Type B pancreatic cell (in vitro differentiated cells): ENCODE data around the gene ABCF2. TPM values are rescaled to one million over a fixed set of nuclear protein-coding genes. Genes with fewer than 3 reads are reported as not detected.

Experiments used
- DNase-seq: peaks from one replicate; pipeline ENCODE4 v3.0.0; 2021; ENCODE audit warnings: mixed read lengths; ENCODE audit not compliant: unreplicated experiment; ENCODE audit errors: extremely low spot score
- H3K27ac Mint-ChIP-seq: 2 replicates; pipeline ENCODE4 v1.8.0; 2021; ENCODE audit warnings: mild to moderate bottlenecking, mixed read lengths
- H3K27me3 Mint-ChIP-seq: 2 replicates; pipeline ENCODE4 v1.8.0; 2021; ENCODE audit warnings: mixed read lengths
- H3K36me3 Mint-ChIP-seq: 2 replicates; pipeline ENCODE4 v1.8.0; 2021; ENCODE audit warnings: mixed read lengths
- H3K4me1 Mint-ChIP-seq: one replicate; pipeline ENCODE4 v1.8.0; 2021; ENCODE audit warnings: mixed read lengths; ENCODE audit not compliant: unreplicated experiment
- H3K4me3 Mint-ChIP-seq: 2 replicates; pipeline ENCODE4 v1.8.0; 2021; ENCODE audit warnings: mild to moderate bottlenecking, mixed read lengths
- H3K9me3 Mint-ChIP-seq: 2 replicates; pipeline ENCODE4 v1.8.0; 2021; ENCODE audit warnings: mixed read lengths
- CTCF ChIP-seq: fragments of 200-600 bp; sonication (generic); conservative IDR thresholded peaks from 2 replicates; pipeline ENCODE4 v1.5.0; 2021; ENCODE audit warnings: antibody characterized with exemption, mild to moderate bottlenecking
- total RNA-seq: library from RNA; stranded (reverse); gene quantifications from 2 replicates; pipeline ENCODE4 v1.2.1, GENCODE V29; 2021; ENCODE audit warnings: low replicate concordance

ABCF2 gene
- total RNA-seq, 1 donor from 2014 or later = 46.5 TPM

- Mint-ChIP-seq H3K4me1 (no peaks in the 10 kb centered on the region), H3K36me3 (no peaks in the 10 kb centered on the region), H3K27me3 (peaks cover 47% of the 10 kb centered on the region), H3K9me3 (no peaks in the 10 kb centered on the region), H3K27ac (no peak overlapping the region), H3K4me3 (no peak overlapping the region)
- no peak for DNase-seq
- no peak for TF ChIP-seq CTCF
Observed at GRCh38 chr7:151206914-151207313, 20.1 kb downstream of the ABCF2 start.

- TF ChIP-seq CTCF = no peak
- no peak overlapping the region for H3K4me3 Mint-ChIP-seq
- H3K27me3 Mint-ChIP-seq = peaks cover 53% of the 10 kb centered on the region
- no peaks in the 10 kb centered on the region for H3K36me3 Mint-ChIP-seq
- H3K27ac Mint-ChIP-seq = no peak overlapping the region
- no peaks in the 10 kb centered on the region for H3K4me1 Mint-ChIP-seq
- no peak for DNase-seq
- no peaks in the 10 kb centered on the region for H3K9me3 Mint-ChIP-seq
Observed at GRCh38 chr7:151205730-151206129, 21.3 kb downstream of the ABCF2 start.

GRCh38 chr7:151204383-151205032 is 22.5 kb downstream of the ABCF2 start:
- no peak for TF ChIP-seq CTCF
- H3K36me3 Mint-ChIP-seq = no peaks in the 10 kb centered on the region
- DNase-seq = no peak
- no peaks in the 10 kb centered on the region for H3K9me3 Mint-ChIP-seq
- H3K27me3 Mint-ChIP-seq = peaks cover 51% of the 10 kb centered on the region
- H3K27ac Mint-ChIP-seq = no peak overlapping the region
- no peak overlapping the region for H3K4me3 Mint-ChIP-seq
- H3K4me1 Mint-ChIP-seq = no peaks in the 10 kb centered on the region

- no peak overlapping the region for H3K27ac Mint-ChIP-seq
- H3K4me1 Mint-ChIP-seq = no peaks in the 10 kb centered on the region
- TF ChIP-seq CTCF = no peak
- H3K27me3 Mint-ChIP-seq = peaks cover 47% of the 10 kb centered on the region
- no peaks in the 10 kb centered on the region for H3K36me3 Mint-ChIP-seq
- H3K4me3 Mint-ChIP-seq = no peak overlapping the region
- DNase-seq = no peak
- no peaks in the 10 kb centered on the region for H3K9me3 Mint-ChIP-seq
Observed at GRCh38 chr7:151202836-151203235, 24.2 kb downstream of the ABCF2 start.

GRCh38 chr7:151201751-151202150 is 25.3 kb downstream of the ABCF2 start:
- no peaks in the 10 kb centered on the region for H3K36me3 Mint-ChIP-seq
- H3K4me3 Mint-ChIP-seq = no peak overlapping the region
- no peak for TF ChIP-seq CTCF
- DNase-seq = no peak
- H3K4me1 Mint-ChIP-seq = no peaks in the 10 kb centered on the region
- H3K27me3 Mint-ChIP-seq = peaks cover 40% of the 10 kb centered on the region
- no peak overlapping the region for H3K27ac Mint-ChIP-seq
- no peaks in the 10 kb centered on the region for H3K9me3 Mint-ChIP-seq

GRCh38 chr7:151201344-151201743 is 25.7 kb downstream of the ABCF2 start:
- DNase-seq = no peak
- Mint-ChIP-seq H3K4me3 (no peak overlapping the region), H3K36me3 (no peaks in the 10 kb centered on the region), H3K27ac (no peak overlapping the region), H3K9me3 (no peaks in the 10 kb centered on the region), H3K4me1 (no peaks in the 10 kb centered on the region), H3K27me3 (peaks cover 39% of the 10 kb centered on the region)
- TF ChIP-seq CTCF = no peak
